HUES64 (cell line): Measurements from ENCODE around the gene ELL2.

Experiments used
- H3K27ac ChIP-seq: 2 replicates; pipeline ENCODE4 v1.7.0; 2013; ENCODE audit warnings: low read depth, low read length, inconsistent platforms
- H3K27me3 ChIP-seq: 2 replicates; pipeline ENCODE4 v1.6.1; 2013; ENCODE audit warnings: mild to moderate bottlenecking, low read length; ENCODE audit not compliant: insufficient read depth
- H3K36me3 ChIP-seq: 2 replicates; pipeline ENCODE4 v1.6.1; 2013; ENCODE audit warnings: mild to moderate bottlenecking, low read length; ENCODE audit not compliant: insufficient read depth
- H3K4me1 ChIP-seq: 2 replicates; pipeline ENCODE4 v1.6.1; 2013; ENCODE audit warnings: mild to moderate bottlenecking, low read length, moderate library complexity; ENCODE audit not compliant: insufficient read depth
- H3K4me3 ChIP-seq: 2 replicates; pipeline ENCODE4 v1.5.1; 2013; ENCODE audit warnings: mild to moderate bottlenecking, low read length, moderate library complexity
- H3K9ac ChIP-seq: 2 replicates; pipeline ENCODE4 v1.6.1; 2013; ENCODE audit warnings: mild to moderate bottlenecking, low read depth, low read length
- H3K9me3 ChIP-seq: 2 replicates; pipeline ENCODE4 v1.6.1; 2013; ENCODE audit warnings: low read depth, low read length; ENCODE audit not compliant: insufficient read depth
- WGBS: fragments of 150-250, 120-280 bp; methylation state at CpG from one replicate; pipeline ENCODE4 v1.1.7; 2013; ENCODE audit warnings: missing lambda C conversion rate; 5-methylcytosine and 5-hydroxymethylcytosine counted together

The ELL2 gene

GRCh38 chr5:95938347-95938746 is 23.3 kb downstream of the ELL2 start:
- H3K9ac ChIP-seq = no peak overlapping the region
- H3K27me3 ChIP-seq = no peaks in the 10 kb centered on the region
- WGBS = 96% methylated on average over 1 of the region's 1 CpG
- H3K9me3 ChIP-seq = no peaks in the 10 kb centered on the region
- H3K4me1 ChIP-seq = peaks cover 39% of the 10 kb centered on the region
- no peak overlapping the region for H3K4me3 ChIP-seq
- H3K36me3 ChIP-seq = no peaks in the 10 kb centered on the region
- H3K27ac ChIP-seq = no peak overlapping the region

GRCh38 chr5:95937607-95938152 is 24.0 kb downstream of the ELL2 start:
- Histone ChIP-seq H3K4me3 (no peak overlapping the region), H3K9ac (no peak overlapping the region), H3K27ac (no peak overlapping the region), H3K36me3 (no peaks in the 10 kb centered on the region), H3K27me3 (no peaks in the 10 kb centered on the region), H3K9me3 (no peaks in the 10 kb centered on the region), H3K4me1 (peaks cover 39% of the 10 kb centered on the region)
- 87% methylated on average over 3 of the region's 3 CpGs for WGBS

- Histone ChIP-seq H3K4me3 (no peak overlapping the region), H3K9ac (no peak overlapping the region), H3K4me1 (peaks cover 33% of the 10 kb centered on the region), H3K27me3 (no peaks in the 10 kb centered on the region), H3K36me3 (no peaks in the 10 kb centered on the region), H3K27ac (no peak overlapping the region), H3K9me3 (no peaks in the 10 kb centered on the region)
- WGBS = 94% methylated on average over 5 of the region's 5 CpGs
Measured at GRCh38 chr5:95936812-95937397, 24.7 kb downstream of the ELL2 start.

GRCh38 chr5:95935553-95936100 is 26.0 kb downstream of the ELL2 start:
- H3K4me1 ChIP-seq = peaks cover 20% of the 10 kb centered on the region
- no peak overlapping the region for H3K9ac ChIP-seq
- WGBS = 93% methylated on average over 2 of the region's 2 CpGs
- H3K27ac ChIP-seq = no peak overlapping the region
- no peak overlapping the region for H3K4me3 ChIP-seq
- H3K36me3 ChIP-seq = no peaks in the 10 kb centered on the region
- no peaks in the 10 kb centered on the region for H3K9me3 ChIP-seq
- H3K27me3 ChIP-seq = no peaks in the 10 kb centered on the region

- H3K27me3 ChIP-seq = no peaks in the 10 kb centered on the region
- H3K27ac ChIP-seq = no peak overlapping the region
- H3K4me3 ChIP-seq = no peak overlapping the region
- no peak overlapping the region for H3K9ac ChIP-seq
- no peaks in the 10 kb centered on the region for H3K9me3 ChIP-seq
- H3K4me1 ChIP-seq = peaks cover 10% of the 10 kb centered on the region; the same call in 1 of the 2 replicates
- no peaks in the 10 kb centered on the region for H3K36me3 ChIP-seq
Measured at GRCh38 chr5:95934207-95934804, 27.3 kb downstream of the ELL2 start.

- peaks cover 15% of the 10 kb centered on the region for H3K4me1 ChIP-seq
- no peaks in the 10 kb centered on the region for H3K36me3 ChIP-seq
- H3K9me3 ChIP-seq = no peaks in the 10 kb centered on the region
- H3K4me3 ChIP-seq = no peak overlapping the region
- no peak overlapping the region for H3K9ac ChIP-seq
- 99% methylated on average over 3 of the region's 4 CpGs for WGBS
- no peaks in the 10 kb centered on the region for H3K27me3 ChIP-seq
- H3K27ac ChIP-seq = no peak overlapping the region
Measured at GRCh38 chr5:95932941-95933340, 28.7 kb downstream of the ELL2 start.

GRCh38 chr5:95931079-95931833 is 30.4 kb downstream of the ELL2 start:
- H3K27ac ChIP-seq = no peak overlapping the region
- no peaks in the 10 kb centered on the region for H3K9me3 ChIP-seq
- H3K9ac ChIP-seq = no peak overlapping the region
- H3K4me3 ChIP-seq = no peak overlapping the region
- no peaks in the 10 kb centered on the region for H3K27me3 ChIP-seq
- 96% methylated on average over 2 of the region's 3 CpGs for WGBS
- no peaks in the 10 kb centered on the region for H3K36me3 ChIP-seq
- H3K4me1 ChIP-seq = peaks cover 15% of the 10 kb centered on the region

GRCh38 chr5:95930141-95930930 is 31.3 kb downstream of the ELL2 start:
- 86% methylated on average over 3 of the region's 4 CpGs for WGBS
- no peak overlapping the region for H3K27ac ChIP-seq
- no peaks in the 10 kb centered on the region for H3K27me3 ChIP-seq
- H3K36me3 ChIP-seq = no peaks in the 10 kb centered on the region
- no peak overlapping the region for H3K4me3 ChIP-seq
- no peaks in the 10 kb centered on the region for H3K9me3 ChIP-seq
- no peak overlapping the region for H3K9ac ChIP-seq
- H3K4me1 ChIP-seq = peaks cover 11% of the 10 kb centered on the region

GRCh38 chr5:95928724-95929253 is 32.9 kb downstream of the ELL2 start:
- H3K27me3 ChIP-seq = no peaks in the 10 kb centered on the region
- H3K27ac ChIP-seq = no peak overlapping the region
- no peaks in the 10 kb centered on the region for H3K36me3 ChIP-seq
- WGBS = 93% methylated on average over 7 of the region's 7 CpGs
- H3K4me3 ChIP-seq = no peak overlapping the region
- no peaks in the 10 kb centered on the region for H3K9me3 ChIP-seq
- H3K9ac ChIP-seq = no peak overlapping the region
- H3K4me1 ChIP-seq = peaks cover 11% of the 10 kb centered on the region

- H3K9me3 ChIP-seq = no peaks in the 10 kb centered on the region
- 90% methylated on average over 6 of the region's 6 CpGs for WGBS
- no peak overlapping the region for H3K27ac ChIP-seq
- H3K36me3 ChIP-seq = no peaks in the 10 kb centered on the region
- peaks cover 11% of the 10 kb centered on the region for H3K4me1 ChIP-seq
- H3K4me3 ChIP-seq = no peak overlapping the region
- no peak overlapping the region for H3K9ac ChIP-seq
- H3K27me3 ChIP-seq = no peaks in the 10 kb centered on the region
Measured at GRCh38 chr5:95927927-95928723, 33.5 kb downstream of the ELL2 start.
